NT2/D1 (cell line): ENCODE measurements around the gene PIK3R5.

ENCODE experiments used
- DNase-seq: peaks from one replicate; pipeline ENCODE4 v3.0.0-alpha.2; 2011; ENCODE audit warnings: low read depth, low spot score
- H3K27me3 ChIP-seq: 2 replicates; pipeline ENCODE4 v1.6.0; 2011; ENCODE audit warnings: mild to moderate bottlenecking; ENCODE audit not compliant: insufficient read length, insufficient read depth
- H3K36me3 ChIP-seq: 2 replicates; pipeline ENCODE4 v1.6.1; 2011; ENCODE audit warnings: mild to moderate bottlenecking, low read length, mixed read lengths; ENCODE audit not compliant: insufficient read depth, insufficient read length
- H3K4me1 ChIP-seq: 2 replicates; pipeline ENCODE4 v1.5.1; 2011; ENCODE audit not compliant: insufficient read depth, insufficient read length
- H3K4me3 ChIP-seq: 2 replicates; pipeline ENCODE4 v1.5.1; 2011; ENCODE audit warnings: low read depth; ENCODE audit not compliant: insufficient read length
- H3K9ac ChIP-seq: 2 replicates; pipeline ENCODE4 v1.6.0; 2011; ENCODE audit warnings: low read depth; ENCODE audit not compliant: insufficient read length
- H3K9me3 ChIP-seq: 2 replicates; pipeline ENCODE4 v1.5.1; 2011; ENCODE audit warnings: mild to moderate bottlenecking, low read length; ENCODE audit not compliant: insufficient read depth
- SUZ12 ChIP-seq: IDR thresholded peaks from 2 replicates; pipeline ENCODE4 v1.6.1; 2011; ENCODE audit not compliant: insufficient read length, insufficient read depth; ENCODE audit errors: extremely low read depth
- YY1 ChIP-seq: IDR thresholded peaks from 2 replicates; pipeline ENCODE4 v1.6.1; 2011; ENCODE audit not compliant: insufficient read length, insufficient read depth
- ZNF274 ChIP-seq: IDR thresholded peaks from 2 replicates; pipeline ENCODE4 v1.6.1; 2011; ENCODE audit warnings: mild to moderate bottlenecking, low read depth, low read length

Gene PIK3R5

DNA sequence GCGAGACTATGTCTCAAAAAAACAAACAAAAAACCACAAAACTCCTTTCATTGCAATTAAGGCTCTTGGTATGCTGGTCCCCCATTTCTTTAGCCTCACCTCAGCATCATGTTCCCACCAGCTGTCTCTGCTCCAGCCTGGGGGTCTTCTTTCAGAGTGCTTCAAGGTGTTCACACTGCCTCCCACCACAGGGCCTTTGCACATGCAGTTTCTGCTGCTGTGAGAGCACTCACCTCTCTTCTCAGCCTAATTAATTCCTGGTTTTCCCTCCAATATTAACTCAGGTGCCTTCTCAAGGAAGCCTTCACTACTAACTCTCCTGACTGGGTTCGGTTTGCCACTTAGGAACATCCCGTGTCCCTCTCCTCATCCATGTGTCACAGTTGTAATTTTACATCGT is 82.2 kb downstream of the PIK3R5 start:
- Histone ChIP-seq H3K4me1 (no peaks in the 10 kb centered on the region), H3K9me3 (no peaks in the 10 kb centered on the region), H3K9ac (no peak overlapping the region), H3K36me3 (no peaks in the 10 kb centered on the region), H3K4me3 (no peak overlapping the region), H3K27me3 (no peaks in the 10 kb centered on the region)
- TF ChIP-seq ZNF274 (no peak), YY1 (no peak), SUZ12 (no peak)
- no peak for DNase-seq

- H3K27me3 ChIP-seq: no peaks in the 10 kb centered on the region
- no peaks in the 10 kb centered on the region for H3K36me3 ChIP-seq
- no peak for TF ChIP-seq ZNF274
- TF ChIP-seq SUZ12: no peak
- no peak for TF ChIP-seq YY1
- no peak for DNase-seq
- H3K4me3 ChIP-seq: no peak overlapping the region
- no peaks in the 10 kb centered on the region for H3K4me1 ChIP-seq
- H3K9me3 ChIP-seq: no peaks in the 10 kb centered on the region
- no peak overlapping the region for H3K9ac ChIP-seq
Observed at GRCh38 chr17:8881606-8882005, 83.9 kb downstream of the PIK3R5 start.

DNA sequence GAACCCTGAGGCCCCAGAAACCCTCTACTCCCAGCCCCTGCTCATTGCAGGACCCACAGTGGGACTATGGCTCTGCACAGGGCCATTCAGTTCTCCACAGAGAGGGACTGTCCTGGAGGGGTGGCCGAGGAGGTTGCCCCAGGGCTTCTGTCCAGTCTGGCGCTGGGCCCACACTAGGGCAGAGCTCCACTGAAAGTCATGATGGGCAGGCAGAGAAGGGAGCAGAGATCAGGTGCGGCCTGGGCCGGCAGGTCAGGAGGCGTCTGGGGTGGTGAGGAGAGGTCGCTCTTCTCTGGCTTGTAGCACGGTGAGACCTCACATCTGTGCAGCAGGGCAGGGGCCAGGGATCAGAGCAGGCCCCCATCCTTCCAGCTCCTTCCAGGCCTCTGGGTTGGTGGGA is 85.0 kb downstream of the PIK3R5 start:
- H3K4me1 ChIP-seq: no peaks in the 10 kb centered on the region
- no peaks in the 10 kb centered on the region for H3K36me3 ChIP-seq
- DNase-seq: no peak
- no peaks in the 10 kb centered on the region for H3K9me3 ChIP-seq
- TF ChIP-seq ZNF274 (no peak), SUZ12 (no peak), YY1 (no peak)
- H3K4me3 ChIP-seq: no peak overlapping the region
- H3K27me3 ChIP-seq: no peaks in the 10 kb centered on the region
- H3K9ac ChIP-seq: no peak overlapping the region

DNA sequence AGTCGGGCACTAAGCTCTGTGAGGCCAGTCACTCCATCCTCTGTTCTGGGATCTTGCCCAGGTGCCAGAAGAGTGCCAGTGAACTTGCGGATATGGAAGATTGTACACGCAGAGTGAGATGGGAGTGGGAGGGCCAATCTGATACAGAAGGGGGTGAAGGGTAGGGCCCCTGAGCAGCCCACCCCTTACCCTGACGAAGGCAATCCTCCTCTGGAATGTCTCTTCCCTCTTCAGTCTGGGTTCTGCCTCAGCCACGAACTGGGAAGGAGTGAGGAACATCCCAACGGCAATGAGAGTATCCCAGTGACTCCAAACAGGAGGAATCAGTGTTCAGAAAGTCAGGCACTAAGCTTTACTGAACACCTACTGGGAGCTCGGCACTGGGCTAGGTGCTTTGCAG is 86.1 kb downstream of the PIK3R5 start:
- H3K27me3 ChIP-seq: no peaks in the 10 kb centered on the region
- no peak overlapping the region for H3K4me3 ChIP-seq
- H3K36me3 ChIP-seq: no peaks in the 10 kb centered on the region
- H3K4me1 ChIP-seq: no peaks in the 10 kb centered on the region
- no peaks in the 10 kb centered on the region for H3K9me3 ChIP-seq
- DNase-seq: no peak
- no peak for TF ChIP-seq SUZ12
- no peak for TF ChIP-seq YY1
- no peak for TF ChIP-seq ZNF274
- H3K9ac ChIP-seq: no peak overlapping the region

DNA sequence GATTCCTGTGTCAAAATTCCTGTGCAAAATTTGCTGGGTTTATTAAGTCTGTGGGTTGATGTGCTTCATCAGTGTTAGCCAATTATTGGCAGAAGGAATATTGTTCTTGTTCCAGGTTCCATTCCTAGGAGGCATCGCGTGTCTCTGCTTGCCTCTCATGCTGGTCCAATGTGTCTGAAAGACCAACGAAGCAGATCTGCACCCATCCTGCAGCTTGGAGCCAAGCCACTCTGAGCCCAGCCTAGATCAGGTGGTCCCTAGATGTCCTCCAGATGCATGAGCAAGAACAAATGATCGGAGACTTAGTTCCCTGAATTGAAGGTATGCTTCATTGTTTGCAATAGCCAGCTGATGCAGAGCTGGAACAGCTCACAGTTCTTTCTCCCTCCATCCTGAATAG is 87.5 kb downstream of the PIK3R5 start:
- TF ChIP-seq ZNF274 (no peak), YY1 (no peak), SUZ12 (no peak)
- Histone ChIP-seq H3K9ac (no peak overlapping the region), H3K9me3 (no peaks in the 10 kb centered on the region), H3K36me3 (no peaks in the 10 kb centered on the region), H3K4me1 (no peaks in the 10 kb centered on the region), H3K27me3 (no peaks in the 10 kb centered on the region), H3K4me3 (no peak overlapping the region)
- DNase-seq: no peak

DNA sequence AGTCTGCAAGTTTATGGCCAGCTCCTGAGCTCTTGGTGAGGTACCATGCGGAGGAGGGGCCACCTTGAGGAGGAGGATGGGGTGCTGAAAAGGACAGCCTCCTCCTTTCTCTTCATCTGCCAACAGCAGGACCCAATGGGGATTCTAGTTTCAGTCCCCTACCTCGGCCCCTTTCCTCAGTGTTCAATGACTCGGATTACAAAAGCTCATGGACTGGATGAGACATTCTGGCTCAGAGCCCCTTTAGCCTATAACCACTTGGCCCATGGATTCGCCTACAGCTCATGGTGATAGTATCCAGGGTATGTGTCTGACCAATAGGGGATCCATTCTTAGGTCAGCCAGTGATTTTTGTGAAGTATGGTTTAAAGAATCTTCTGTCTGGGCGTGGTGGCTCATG is 89.5 kb downstream of the PIK3R5 start:
- no peak for DNase-seq
- Histone ChIP-seq H3K27me3 (no peaks in the 10 kb centered on the region), H3K9me3 (no peaks in the 10 kb centered on the region), H3K4me3 (no peak overlapping the region), H3K36me3 (no peaks in the 10 kb centered on the region), H3K9ac (no peak overlapping the region), H3K4me1 (no peaks in the 10 kb centered on the region)
- TF ChIP-seq YY1: no peak
- no peak for TF ChIP-seq ZNF274
- no peak for TF ChIP-seq SUZ12

- no peaks in the 10 kb centered on the region for H3K9me3 ChIP-seq
- H3K4me3 ChIP-seq: no peak overlapping the region
- no peak for DNase-seq
- TF ChIP-seq SUZ12 (no peak), ZNF274 (no peak)
- H3K27me3 ChIP-seq: no peaks in the 10 kb centered on the region
- no peak overlapping the region for H3K9ac ChIP-seq
- no peaks in the 10 kb centered on the region for H3K36me3 ChIP-seq
- no peaks in the 10 kb centered on the region for H3K4me1 ChIP-seq
Observed at GRCh38 chr17:8875436-8875835, 90.1 kb downstream of the PIK3R5 start.

DNA sequence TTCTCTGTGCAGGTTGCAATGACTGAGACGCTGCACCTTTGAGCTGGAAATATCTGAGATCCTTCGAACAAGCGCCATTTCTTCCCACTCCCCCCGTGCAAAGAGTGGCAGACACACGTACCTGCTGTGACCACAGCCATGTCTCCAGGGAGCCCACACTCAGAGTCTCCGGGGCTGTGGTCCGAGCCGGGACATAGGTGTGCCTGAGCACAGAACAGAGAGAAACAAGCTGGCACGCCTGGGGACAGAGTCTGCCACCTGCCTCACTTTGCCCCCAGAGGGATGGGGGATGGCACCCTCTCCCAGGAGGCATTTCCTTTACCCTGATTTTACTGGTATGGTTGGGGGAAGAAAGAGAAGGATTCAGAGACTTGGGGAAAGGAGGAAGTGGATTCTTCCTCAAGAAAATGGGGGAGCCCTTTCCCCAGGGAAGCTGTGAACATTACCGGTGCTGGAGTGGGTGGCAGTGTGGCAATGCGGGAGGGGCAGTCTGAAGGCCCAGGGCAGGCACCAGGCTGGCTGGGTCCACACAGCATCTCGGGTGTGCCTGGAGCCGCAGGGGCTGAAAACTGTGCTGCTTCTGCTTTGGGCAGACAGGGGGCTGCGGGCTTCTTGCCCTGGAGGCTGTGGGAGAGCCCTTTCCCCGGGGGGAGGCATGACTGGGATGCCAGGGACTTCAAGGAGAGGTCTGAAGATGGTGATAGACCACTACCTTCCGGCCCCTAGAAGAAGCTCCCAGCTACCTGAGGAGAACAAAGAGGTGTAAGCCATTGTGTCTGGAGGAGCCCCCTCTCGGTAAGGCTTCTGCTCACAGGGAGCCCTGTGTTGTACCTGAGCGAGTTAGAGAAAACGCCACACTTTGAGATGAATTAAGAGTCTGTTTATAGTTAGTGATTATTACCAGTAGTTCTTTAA is 91.4 kb downstream of the PIK3R5 start:
- Histone ChIP-seq H3K27me3 (no peaks in the 10 kb centered on the region), H3K36me3 (no peaks in the 10 kb centered on the region), H3K4me3 (no peak overlapping the region), H3K9ac (no peak overlapping the region), H3K9me3 (no peaks in the 10 kb centered on the region), H3K4me1 (no peaks in the 10 kb centered on the region)
- TF ChIP-seq ZNF274 (no peak), SUZ12 (no peak), YY1 (no peak)
- DNase-seq: no peak
